ENCODE data around the gene PPFIA2.

The PPFIA2 gene

DNA sequence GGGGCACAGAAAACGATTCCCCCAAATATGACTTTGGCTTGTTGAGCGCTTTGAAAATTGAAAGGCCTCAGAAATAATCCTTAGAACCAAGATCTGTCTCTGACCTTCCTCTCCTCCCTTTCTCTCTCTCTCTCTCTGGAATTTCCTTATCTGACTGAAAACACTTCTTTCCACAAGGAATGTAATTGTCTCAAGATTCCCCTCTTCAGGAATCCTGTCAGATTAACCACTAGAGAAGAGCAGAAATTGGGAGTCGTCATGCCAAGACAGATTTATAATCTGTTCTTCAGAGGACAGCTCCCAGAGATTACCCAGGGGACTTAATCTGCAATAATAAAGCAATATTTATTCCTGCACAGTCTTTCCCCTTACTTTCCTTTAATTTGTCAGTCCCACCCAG lies 363.7 kb downstream of the PPFIA2 start:
- Mint-ChIP-seq H3K27ac (no peak overlapping the region), H3K27me3 (no peaks in the 10 kb centered on the region), H3K4me1 (no peaks in the 10 kb centered on the region), H3K36me3 (ENCODE audit: low read depth) (no peaks in the 10 kb centered on the region), H3K4me3 (no peak overlapping the region), H3K9me3 (peaks cover 7% of the 10 kb centered on the region)
- DNase-seq (no peak), ATAC-seq (no peak)

DNA sequence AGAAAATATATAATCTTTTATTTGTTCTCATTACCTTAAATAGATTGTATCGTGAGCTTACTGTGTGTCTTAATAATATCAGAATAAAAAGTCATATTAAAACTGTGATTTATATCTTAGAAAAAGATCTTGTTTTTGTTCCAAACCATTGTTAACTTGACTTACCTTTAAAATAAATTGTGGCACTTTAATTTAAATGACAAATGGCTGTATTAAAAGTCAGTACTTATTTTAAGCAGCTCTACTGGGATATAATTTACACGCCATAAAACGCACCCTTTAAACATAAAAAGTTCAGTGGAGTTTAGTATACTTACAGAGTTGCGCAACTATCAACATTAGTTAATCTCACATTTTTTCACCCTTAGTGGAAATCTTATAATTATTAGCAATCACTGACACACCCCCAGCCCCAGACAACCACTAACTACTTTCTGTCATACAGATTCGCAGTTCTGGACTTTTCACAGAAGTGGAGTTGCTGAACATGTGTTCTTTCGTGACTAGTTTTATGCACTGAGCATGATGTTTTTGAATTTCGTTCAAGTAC lies 369.5 kb downstream of the PPFIA2 start:
- H3K4me3 Mint-ChIP-seq, result no peak overlapping the region
- H3K4me1 Mint-ChIP-seq, result no peaks in the 10 kb centered on the region
- no peak overlapping the region for H3K27ac Mint-ChIP-seq
- H3K27me3 Mint-ChIP-seq, result no peaks in the 10 kb centered on the region
- ATAC-seq (no peak), DNase-seq (no peak)
- H3K9me3 Mint-ChIP-seq, result peaks cover 11% of the 10 kb centered on the region
- H3K36me3 Mint-ChIP-seq (ENCODE audit: low read depth), result no peaks in the 10 kb centered on the region

DNA sequence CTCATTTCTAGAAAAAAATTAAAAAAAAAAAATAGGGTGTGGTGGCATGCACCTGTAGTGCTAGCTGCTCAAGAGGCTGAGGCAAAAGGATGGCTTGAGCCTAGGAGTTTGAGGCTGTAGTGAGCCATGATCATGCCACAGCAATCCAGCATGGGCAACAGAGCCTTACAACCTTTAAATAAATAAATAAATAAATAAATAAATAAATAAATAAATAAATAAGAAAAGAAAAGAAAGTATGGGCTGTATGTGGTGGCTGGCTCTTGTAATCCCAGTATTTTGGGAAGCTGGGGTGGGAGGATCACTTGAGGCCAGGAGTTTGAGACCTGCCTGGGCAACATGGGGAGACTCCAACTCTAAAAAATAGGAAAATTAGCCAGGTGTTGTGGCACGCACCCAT lies 373.0 kb downstream of the PPFIA2 start:
- Mint-ChIP-seq H3K27ac (no peak overlapping the region), H3K4me3 (no peak overlapping the region), H3K36me3 (ENCODE audit: low read depth) (no peaks in the 10 kb centered on the region), H3K27me3 (no peaks in the 10 kb centered on the region), H3K9me3 (peaks cover 9% of the 10 kb centered on the region), H3K4me1 (no peaks in the 10 kb centered on the region)
- DNase-seq (no peak), ATAC-seq (no peak)

DNA sequence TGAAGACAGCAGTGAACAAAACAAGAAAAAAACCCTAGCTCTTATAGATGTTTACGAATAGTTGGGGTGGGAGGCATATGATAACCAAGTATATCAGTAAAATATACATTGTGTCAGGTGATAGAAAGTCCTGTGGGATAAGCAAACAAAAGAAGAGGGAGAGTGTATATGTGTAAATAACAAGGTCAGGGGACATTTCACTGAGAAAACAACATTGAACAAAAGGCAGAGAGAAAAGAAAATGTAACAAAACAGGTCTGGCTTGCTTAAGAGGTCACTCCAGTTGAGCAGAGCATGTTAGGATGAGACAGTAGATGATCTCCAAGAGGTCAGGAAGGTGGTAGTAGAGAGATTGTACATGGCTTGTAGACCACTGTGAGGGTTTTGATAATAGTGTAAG lies 377.2 kb downstream of the PPFIA2 start:
- no peaks in the 10 kb centered on the region for H3K4me1 Mint-ChIP-seq
- H3K4me3 Mint-ChIP-seq, result no peak overlapping the region
- peaks cover 3% of the 10 kb centered on the region for H3K9me3 Mint-ChIP-seq

DNA sequence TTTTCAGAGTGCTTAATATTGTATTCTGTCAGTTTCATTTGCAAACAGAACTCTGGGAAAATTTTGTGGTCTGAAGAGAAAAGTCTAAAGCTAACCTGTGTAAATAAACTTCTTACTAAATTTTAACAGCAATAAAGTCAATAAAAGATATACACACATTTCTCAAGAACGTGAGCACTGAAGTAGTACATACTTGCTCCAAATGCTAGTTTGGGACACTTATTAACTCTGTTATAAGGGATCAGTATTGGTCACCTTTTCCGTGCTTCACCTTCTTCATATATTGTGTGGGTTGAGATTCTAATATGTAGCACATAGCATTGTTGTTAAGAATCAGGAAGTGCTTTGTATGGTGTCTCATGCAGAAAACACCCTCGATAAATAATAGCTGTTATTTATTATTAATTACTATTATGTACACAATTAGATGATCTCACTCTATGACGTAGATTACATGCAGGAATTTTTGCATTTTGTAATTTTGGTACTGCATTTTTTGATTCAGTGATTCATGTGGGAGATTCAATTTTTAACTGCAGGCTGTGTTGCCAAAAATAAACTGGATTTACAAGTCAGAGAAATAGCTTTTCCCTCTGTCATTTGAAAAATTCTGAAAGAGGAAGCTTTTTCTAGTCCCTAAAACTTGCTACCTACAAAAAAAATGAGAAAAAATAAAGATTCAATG lies 380.4 kb downstream of the PPFIA2 start:
- Mint-ChIP-seq H3K36me3 (ENCODE audit: low read depth) (no peaks in the 10 kb centered on the region), H3K27ac (no peak overlapping the region), H3K27me3 (no peaks in the 10 kb centered on the region), H3K4me3 (no peak overlapping the region), H3K4me1 (no peaks in the 10 kb centered on the region), H3K9me3 (no peaks in the 10 kb centered on the region)
- ATAC-seq, result no peak
- no peak for DNase-seq

More for the DNA sequence above, 377.2 kb downstream of the PPFIA2 start:
- Mint-ChIP-seq H3K36me3 (ENCODE audit: low read depth) (no peaks in the 10 kb centered on the region), H3K27me3 (no peaks in the 10 kb centered on the region), H3K27ac (no peak overlapping the region)
- no peak for DNase-seq
- ATAC-seq, result no peak

DNA sequence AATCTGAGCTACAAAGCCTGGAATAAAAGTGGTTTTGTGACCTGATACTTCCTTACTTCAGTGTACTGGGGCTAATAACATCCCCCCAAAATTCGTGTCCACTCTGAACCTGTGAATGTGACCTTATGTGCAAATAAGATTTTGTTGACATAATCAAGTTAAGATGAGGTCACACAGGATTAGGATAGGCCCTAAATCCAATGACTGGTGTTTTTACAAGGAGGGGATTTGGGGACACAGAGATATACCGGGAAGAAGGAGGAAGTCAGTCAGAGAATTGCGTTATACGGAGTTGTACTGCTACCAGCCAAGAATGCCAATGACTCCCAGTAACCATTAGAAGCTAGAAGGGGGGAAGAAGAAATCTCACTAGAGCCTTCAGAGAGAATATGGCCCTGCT lies 381.4 kb downstream of the PPFIA2 start:
- Mint-ChIP-seq H3K4me1 (no peaks in the 10 kb centered on the region), H3K27ac (no peak overlapping the region), H3K27me3 (no peaks in the 10 kb centered on the region), H3K9me3 (no peaks in the 10 kb centered on the region), H3K36me3 (ENCODE audit: low read depth) (no peaks in the 10 kb centered on the region), H3K4me3 (no peak overlapping the region)
- no peak for DNase-seq
- no peak for ATAC-seq

DNA sequence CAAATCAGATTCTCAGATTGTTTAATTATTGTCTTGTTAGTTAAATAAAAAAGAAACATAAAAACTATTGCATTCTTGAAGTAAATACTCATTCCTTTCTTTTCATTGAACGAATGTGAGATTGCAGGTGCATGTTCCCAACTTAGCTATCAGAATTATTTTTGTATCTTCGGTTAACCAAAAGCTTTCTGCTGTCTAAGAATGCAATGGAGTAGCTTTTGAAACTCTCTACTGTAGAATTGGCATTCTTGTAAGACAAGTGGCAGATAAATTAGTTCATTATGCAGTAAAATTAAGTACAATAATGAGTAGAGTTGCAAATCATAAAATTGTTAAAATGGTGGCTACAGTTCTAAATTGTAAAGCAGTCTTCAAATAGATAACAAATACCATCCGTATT lies 383.2 kb downstream of the PPFIA2 start:
- no peak overlapping the region for H3K27ac Mint-ChIP-seq
- DNase-seq, result no peak
- no peak for ATAC-seq
- H3K27me3 Mint-ChIP-seq, result no peaks in the 10 kb centered on the region
- no peak overlapping the region for H3K4me3 Mint-ChIP-seq
- no peaks in the 10 kb centered on the region for H3K4me1 Mint-ChIP-seq
- no peaks in the 10 kb centered on the region for H3K9me3 Mint-ChIP-seq
- H3K36me3 Mint-ChIP-seq (ENCODE audit: low read depth), result no peaks in the 10 kb centered on the region

DNA sequence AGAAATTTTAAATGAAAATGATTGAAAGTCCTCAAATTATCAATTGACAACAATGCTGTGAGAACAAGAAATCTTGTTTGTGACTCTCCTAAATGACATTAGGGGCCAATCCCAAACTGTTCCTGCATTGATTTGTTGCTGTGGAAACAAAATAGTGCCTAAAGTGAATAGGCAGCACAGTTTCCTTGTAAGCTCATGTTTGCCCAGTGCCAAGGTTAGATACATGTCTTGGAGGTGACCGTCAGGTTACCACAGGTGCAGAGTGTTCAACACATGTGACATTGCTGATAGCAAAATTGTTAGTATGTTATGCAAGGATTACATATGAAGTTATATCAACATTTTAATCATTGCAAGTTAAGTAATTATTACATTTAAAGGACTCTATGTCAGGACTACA lies 388.7 kb downstream of the PPFIA2 start:
- no peak for DNase-seq
- no peak overlapping the region for H3K4me3 Mint-ChIP-seq
- ATAC-seq, result no peak
- no peak overlapping the region for H3K27ac Mint-ChIP-seq
- H3K36me3 Mint-ChIP-seq (ENCODE audit: low read depth), result no peaks in the 10 kb centered on the region
- no peaks in the 10 kb centered on the region for H3K4me1 Mint-ChIP-seq
- peaks cover 3% of the 10 kb centered on the region for H3K9me3 Mint-ChIP-seq
- no peaks in the 10 kb centered on the region for H3K27me3 Mint-ChIP-seq

DNA sequence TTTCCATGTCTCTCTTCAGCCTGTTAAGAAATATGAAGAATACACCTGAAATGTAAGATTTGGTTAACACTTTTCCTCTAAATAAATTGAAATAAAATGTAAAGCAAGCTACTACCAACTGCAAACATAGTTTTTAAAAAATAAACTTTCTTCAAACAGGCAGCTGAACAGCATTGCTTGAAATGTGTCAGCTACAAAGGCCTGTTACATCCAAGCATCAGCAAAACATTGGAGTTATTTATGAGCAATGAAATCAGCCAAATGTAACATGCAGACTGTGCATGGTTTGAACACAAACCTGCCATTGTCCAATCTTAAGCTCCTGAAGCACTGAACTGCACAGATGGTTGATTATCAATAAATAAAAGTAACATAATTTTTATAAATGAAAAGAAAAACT lies 390.0 kb downstream of the PPFIA2 start:
- peaks cover 3% of the 10 kb centered on the region for H3K9me3 Mint-ChIP-seq
- no peaks in the 10 kb centered on the region for H3K4me1 Mint-ChIP-seq
- H3K4me3 Mint-ChIP-seq, result no peak overlapping the region
- no peaks in the 10 kb centered on the region for H3K36me3 Mint-ChIP-seq (ENCODE audit: low read depth)
- H3K27me3 Mint-ChIP-seq, result no peaks in the 10 kb centered on the region
- no peak for ATAC-seq
- DNase-seq, result no peak
- H3K27ac Mint-ChIP-seq, result no peak overlapping the region

DNA sequence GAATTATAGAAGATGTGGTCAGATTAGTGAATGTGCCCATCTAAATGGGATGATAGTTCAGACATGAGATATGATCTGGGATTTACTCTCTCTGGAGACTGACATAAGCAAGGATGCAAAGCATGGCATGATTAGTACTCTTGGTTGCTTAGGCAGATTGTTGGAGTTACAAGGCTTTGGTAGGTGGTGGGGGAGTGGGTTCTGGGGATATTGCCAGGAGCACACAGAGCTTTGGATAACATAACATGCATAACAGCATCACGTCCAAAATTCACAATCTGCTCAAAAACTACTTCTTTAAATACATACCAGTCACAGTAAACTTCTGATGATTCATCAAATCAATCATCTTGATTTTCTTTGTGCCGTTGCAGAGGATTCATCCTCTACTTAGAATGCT lies 393.9 kb downstream of the PPFIA2 start:
- DNase-seq, result no peak
- Mint-ChIP-seq H3K4me1 (no peaks in the 10 kb centered on the region), H3K9me3 (peaks cover 3% of the 10 kb centered on the region), H3K4me3 (no peak overlapping the region), H3K36me3 (ENCODE audit: low read depth) (no peaks in the 10 kb centered on the region), H3K27me3 (no peaks in the 10 kb centered on the region), H3K27ac (no peak overlapping the region)
- no peak for ATAC-seq

DNA sequence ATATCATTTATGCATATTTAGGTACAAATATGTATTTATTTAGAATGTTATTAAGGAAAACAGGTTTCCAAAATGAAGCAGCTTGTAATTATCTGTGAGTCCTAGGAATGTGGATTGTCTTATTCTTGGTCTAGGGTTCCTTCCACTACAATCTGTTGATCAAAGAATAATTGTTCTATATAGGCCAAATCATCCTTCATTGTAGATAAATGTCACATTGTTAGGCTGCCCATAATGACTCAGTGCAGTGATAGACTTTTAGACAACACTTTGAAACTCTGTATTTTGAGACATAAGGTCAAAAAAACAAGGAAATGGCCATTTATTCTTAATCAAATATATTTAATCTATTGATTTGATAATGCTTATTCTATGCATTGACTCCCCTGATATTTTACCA lies 398.2 kb downstream of the PPFIA2 start:
- Mint-ChIP-seq H3K27me3 (no peaks in the 10 kb centered on the region), H3K27ac (no peak overlapping the region), H3K4me3 (no peak overlapping the region), H3K4me1 (no peaks in the 10 kb centered on the region), H3K9me3 (peaks cover 5% of the 10 kb centered on the region), H3K36me3 (ENCODE audit: low read depth) (no peaks in the 10 kb centered on the region)
- ATAC-seq (no peak), DNase-seq (no peak)

DNA sequence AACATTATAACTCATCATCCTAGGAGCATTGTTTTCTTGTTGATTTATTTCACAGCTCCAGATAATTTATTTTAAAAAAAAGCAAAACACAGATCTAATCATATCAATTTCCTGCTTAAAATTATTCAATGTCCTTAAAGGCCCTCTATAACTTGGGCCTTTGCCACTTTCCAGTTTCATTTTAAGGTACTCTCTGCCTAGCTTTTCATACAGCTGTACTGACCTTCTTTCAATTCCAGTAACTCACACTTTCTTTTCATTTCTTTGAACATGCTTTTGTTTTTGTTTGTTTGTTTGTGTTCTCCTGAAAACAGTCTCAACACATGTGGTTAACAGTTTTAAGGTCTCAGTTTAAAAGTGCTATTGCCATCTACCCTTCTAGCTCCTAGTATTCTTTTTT lies 399.4 kb downstream of the PPFIA2 start:
- no peak overlapping the region for H3K4me3 Mint-ChIP-seq
- H3K9me3 Mint-ChIP-seq, result peaks cover 5% of the 10 kb centered on the region
- H3K27me3 Mint-ChIP-seq, result no peaks in the 10 kb centered on the region
- DNase-seq (no peak), ATAC-seq (no peak)
- H3K27ac Mint-ChIP-seq, result no peak overlapping the region
- H3K36me3 Mint-ChIP-seq (ENCODE audit: low read depth), result no peaks in the 10 kb centered on the region
- no peaks in the 10 kb centered on the region for H3K4me1 Mint-ChIP-seq

DNA sequence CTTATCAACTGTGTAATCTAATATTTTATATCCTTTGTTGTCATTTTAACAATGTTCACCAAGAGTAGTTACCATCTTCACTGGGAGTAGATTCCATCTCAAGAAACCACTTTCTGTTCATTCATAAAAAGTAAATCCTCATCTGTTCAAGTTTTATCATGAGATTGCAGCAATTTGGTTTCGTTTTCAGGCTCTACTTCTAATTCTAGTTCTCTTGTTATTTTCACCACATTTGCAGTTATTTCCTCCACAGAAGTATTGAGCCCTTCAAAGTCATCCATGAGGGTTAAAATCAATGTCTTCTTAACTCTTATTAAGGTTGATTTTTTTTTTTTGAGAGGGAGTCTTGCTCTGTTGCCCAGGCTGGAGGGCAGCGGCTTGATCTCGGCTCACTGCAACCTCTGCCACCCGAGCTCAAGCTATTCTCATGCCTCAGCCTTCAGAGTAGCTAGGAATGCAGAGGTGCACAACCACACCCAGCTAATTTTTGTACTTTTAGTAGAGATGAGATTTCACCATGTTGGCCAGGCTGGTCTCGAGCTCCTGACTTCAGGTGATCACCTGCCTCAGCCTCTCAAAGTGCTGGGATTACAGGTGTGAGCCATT lies 404.7 kb downstream of the PPFIA2 start:
- H3K4me3 Mint-ChIP-seq, result no peak overlapping the region
- H3K27me3 Mint-ChIP-seq, result no peaks in the 10 kb centered on the region
- DNase-seq (no peak), ATAC-seq (no peak)
- H3K36me3 Mint-ChIP-seq (ENCODE audit: low read depth), result no peaks in the 10 kb centered on the region
- no peak overlapping the region for H3K27ac Mint-ChIP-seq
- H3K9me3 Mint-ChIP-seq, result peaks cover 6% of the 10 kb centered on the region
- no peaks in the 10 kb centered on the region for H3K4me1 Mint-ChIP-seq

DNA sequence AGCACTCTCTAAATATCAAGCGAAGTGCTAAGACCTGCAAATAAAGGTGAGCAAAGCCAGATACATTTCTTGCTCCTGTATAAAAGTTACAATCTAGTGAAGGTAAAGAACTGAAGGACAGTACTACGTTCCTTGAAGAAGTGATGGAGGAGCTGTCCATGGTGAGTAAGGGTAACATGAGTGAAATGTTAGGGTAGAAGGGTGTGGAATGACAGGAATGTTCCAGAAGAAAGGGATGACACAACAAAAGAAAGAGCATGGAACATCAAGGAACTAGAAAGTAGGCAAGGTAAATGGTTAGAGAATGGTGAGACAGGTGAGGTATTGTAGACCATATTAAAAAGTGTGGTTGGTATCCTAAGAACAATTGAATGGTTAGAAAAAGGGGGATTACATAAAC lies 408.8 kb downstream of the PPFIA2 start:
- Mint-ChIP-seq H3K4me3 (no peak overlapping the region), H3K36me3 (ENCODE audit: low read depth) (no peaks in the 10 kb centered on the region), H3K27me3 (no peaks in the 10 kb centered on the region), H3K9me3 (peaks cover 6% of the 10 kb centered on the region), H3K27ac (no peak overlapping the region), H3K4me1 (no peaks in the 10 kb centered on the region)
- no peak for ATAC-seq
- DNase-seq, result no peak

DNA sequence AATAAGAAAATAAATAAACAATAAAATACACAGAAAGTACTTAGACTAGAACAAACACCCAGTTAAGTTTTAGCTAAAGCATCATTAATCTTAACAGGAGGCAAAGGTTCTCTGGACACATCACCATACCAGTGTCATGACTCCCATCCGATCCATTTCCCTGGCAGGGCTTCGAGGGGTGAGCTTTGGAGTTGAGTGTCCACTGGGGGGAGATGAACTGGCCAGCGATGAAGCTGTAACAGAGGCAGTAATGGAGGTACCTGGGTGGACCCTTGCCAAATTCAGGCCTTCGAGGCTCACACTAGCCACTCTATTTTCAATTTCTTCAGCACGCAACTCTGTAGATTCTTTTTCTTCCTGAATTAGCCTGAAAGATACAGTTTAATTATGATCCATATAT lies 411.7 kb downstream of the PPFIA2 start:
- no peaks in the 10 kb centered on the region for H3K27me3 Mint-ChIP-seq
- H3K27ac Mint-ChIP-seq, result no peak overlapping the region
- no peak overlapping the region for H3K4me3 Mint-ChIP-seq
- H3K9me3 Mint-ChIP-seq, result peaks cover 6% of the 10 kb centered on the region
- H3K36me3 Mint-ChIP-seq (ENCODE audit: low read depth), result no peaks in the 10 kb centered on the region
- DNase-seq, result no peak
- no peak for ATAC-seq
- no peaks in the 10 kb centered on the region for H3K4me1 Mint-ChIP-seq

All from activated naive CD8-positive, alpha-beta T cell treated with anti-CD3 and anti-CD28 coated beads, Interleukin-2, amount 50 U/mL, for 24 hours (primary cell).